Cortex of kidney (tissue), 1 donor: ENCODE data around the gene EXPH5.

Experiments used
- DNase-seq: peaks from one replicate; lab custom pipeline; 2025; lab: John Stamatoyannopoulos, UW

Gene EXPH5

DNA sequence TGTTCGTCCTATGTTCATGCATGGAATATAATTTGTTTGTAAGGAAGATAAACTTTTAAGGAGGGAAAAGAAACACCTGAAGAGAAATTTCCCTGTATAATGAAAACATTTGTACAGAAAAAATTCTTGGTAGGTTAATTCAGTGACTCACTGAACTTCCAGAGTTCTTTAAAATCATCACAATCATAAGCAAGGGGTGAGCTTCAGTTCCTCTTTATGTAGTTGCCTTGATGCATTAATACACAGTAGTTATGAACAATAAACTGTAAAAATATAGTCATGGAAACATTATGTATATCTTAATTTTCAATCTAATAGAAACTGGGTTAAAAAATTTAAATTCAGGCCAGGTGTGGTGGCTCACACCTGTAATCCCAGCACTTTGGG lies 125.1 kb downstream of the EXPH5 start:
- DNase-seq, result no peak

DNA sequence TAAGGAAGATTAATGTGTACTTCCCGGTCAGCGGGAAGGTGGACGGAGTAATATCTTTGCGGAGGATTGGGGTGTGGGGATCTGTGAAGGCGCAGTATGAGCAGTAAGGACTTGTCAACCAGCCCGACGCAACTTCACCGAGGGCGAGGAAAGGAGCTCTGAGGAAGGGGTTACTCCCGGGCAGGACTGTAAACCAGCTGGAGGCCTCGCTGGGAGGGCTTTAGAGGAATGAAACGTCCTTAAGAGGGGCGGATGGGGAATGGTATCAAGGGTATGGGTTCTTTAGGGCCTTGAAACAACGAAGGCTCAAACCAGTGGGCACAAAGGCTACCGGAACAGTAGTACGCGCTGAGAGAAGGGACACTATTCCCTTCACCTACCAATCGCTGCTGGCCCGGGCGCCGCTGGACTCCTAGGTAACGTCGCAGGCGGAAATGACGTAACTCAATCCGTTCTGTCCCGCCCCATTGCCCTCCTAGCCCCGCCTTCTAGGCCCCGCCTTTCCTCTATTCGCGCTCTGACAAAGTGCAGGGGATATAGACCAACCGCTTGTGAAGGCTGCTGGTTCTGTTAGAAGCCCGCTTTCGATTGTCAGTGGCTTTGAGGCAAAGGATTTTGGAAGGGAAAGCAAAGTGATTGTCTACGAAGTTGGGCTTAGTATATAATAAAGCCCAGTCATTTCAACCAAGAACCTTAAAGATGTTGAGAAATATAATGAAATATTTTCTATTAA lies 126.3 kb downstream of the EXPH5 start, which contains the start of gene C11orf65:
Gene C11orf65 (minus strand): TSS at position 439 of the 733 bp plus-strand sequence. CDS start 5,970 bp downstream, outside the sequence.
- DNase-seq, result no peak

DNA sequence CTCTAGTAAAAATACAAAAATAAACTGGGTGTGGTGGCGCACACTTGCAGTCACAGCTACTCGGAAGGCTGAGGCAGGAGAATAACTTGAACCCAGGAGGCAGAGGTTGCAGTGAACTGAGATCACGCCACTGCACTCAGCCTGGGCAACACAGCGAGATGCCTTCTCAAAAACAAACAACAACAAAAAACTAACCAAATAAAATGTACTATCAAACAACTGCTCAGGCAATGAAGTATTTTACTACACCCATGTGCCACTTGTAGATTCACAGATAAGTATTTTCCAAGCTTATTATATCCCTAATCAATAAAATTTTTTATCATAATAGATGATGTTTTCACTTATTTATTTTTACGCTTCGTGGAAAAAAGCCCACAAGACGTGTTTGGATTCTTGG lies 127.2 kb downstream of the EXPH5 start:
- no peak for DNase-seq
